Neural progenitor cell (in vitro differentiated cells): ENCODE data around the gene SARDH. TPM values are rescaled to one million over a fixed set of nuclear protein-coding genes. Genes with fewer than 3 reads are reported as not detected.
A peak's percentile ranks its signal among the peaks of the same experiment; 100 is the strongest.

Experiments
- DNase-seq: peaks from one replicate; pipeline ENCODE4 v3.0.0-alpha.2; 2016; ENCODE audit warnings: low spot score
- H2AFZ ChIP-seq: fragments of 200-600 bp; sonication (generic); replicated peaks from 2 replicates; pipeline ENCODE4 v1.6.1; 2016; ENCODE audit warnings: antibody characterized with exemption
- H3F3A ChIP-seq: fragments of 200-600 bp; sonication (generic); 2 replicates; pipeline ENCODE4 v1.6.1; 2016; ENCODE audit warnings: antibody characterized with exemption, low read depth
- H3K27ac ChIP-seq: fragments of 200-600 bp; sonication (generic); 2 replicates; pipeline ENCODE4 v1.5.1; 2016; ENCODE audit warnings: mild to moderate bottlenecking
- H3K27me3 ChIP-seq: fragments of 200-600 bp; sonication (generic); 2 replicates; pipeline ENCODE4 v1.6.1; 2016; ENCODE audit warnings: mild to moderate bottlenecking, moderate library complexity
- H3K36me3 ChIP-seq: fragments of 200-600 bp; sonication (generic); 2 replicates; pipeline ENCODE4 v1.5.1; 2016
- H3K4me1 ChIP-seq: fragments of 200-600 bp; sonication (generic); 2 replicates; pipeline ENCODE4 v1.6.1; 2016; ENCODE audit warnings: mixed run types
- H3K4me2 ChIP-seq: fragments of 200-600 bp; sonication (generic); 2 replicates; pipeline ENCODE4 v1.6.1; 2016
- H3K4me3 ChIP-seq: fragments of 200-600 bp; sonication (generic); 2 replicates; pipeline ENCODE4 v1.5.1; 2016
- H3K79me2 ChIP-seq: fragments of 200-600 bp; sonication (generic); 2 replicates; pipeline ENCODE4 v1.6.1; 2016; ENCODE audit warnings: low read depth
- H3K9ac ChIP-seq: fragments of 200-600 bp; sonication (generic); 2 replicates; pipeline ENCODE4 v1.6.1; 2016
- H3K9me3 ChIP-seq: fragments of 200-600 bp; sonication (generic); 2 replicates; pipeline ENCODE4 v1.5.1; 2016; ENCODE audit warnings: low read depth
- H4K20me1 ChIP-seq: fragments of 200-600 bp; sonication (generic); 2 replicates; pipeline ENCODE4 v1.6.1; 2016; ENCODE audit warnings: low read depth
- H3K27ac Mint-ChIP-seq: 3 replicates; pipeline ENCODE4 v1.8.0; 2021; ENCODE audit warnings: mixed read lengths
- H3K27me3 Mint-ChIP-seq: 2 replicates; pipeline ENCODE4 v1.8.0; 2022; ENCODE audit warnings: low read depth, mild to moderate bottlenecking, inconsistent platforms, moderate library complexity, mixed read lengths; ENCODE audit not compliant: insufficient read depth
- H3K36me3 Mint-ChIP-seq: 3 replicates; pipeline ENCODE4 v1.8.0; 2021; ENCODE audit warnings: mixed read lengths
- H3K4me1 Mint-ChIP-seq: 3 replicates; pipeline ENCODE4 v1.8.0; 2021; ENCODE audit warnings: mixed read lengths
- H3K4me3 Mint-ChIP-seq: 3 replicates; pipeline ENCODE4 v1.8.0; 2021; ENCODE audit warnings: mild to moderate bottlenecking, moderate library complexity, mixed read lengths
- H3K9me3 Mint-ChIP-seq: 3 replicates; pipeline ENCODE4 v1.8.0; 2020; ENCODE audit warnings: mixed read lengths
- CTCF ChIP-seq: fragments of 200-600 bp; sonication (generic); IDR thresholded peaks from 2 replicates; pipeline ENCODE4 v1.5.1; 2017; ENCODE audit warnings: antibody characterized with exemption, mild to moderate bottlenecking
- EZH2 ChIP-seq: fragments of 200-600 bp; sonication (generic); IDR thresholded peaks from 2 replicates; pipeline ENCODE4 v1.6.1; 2017; ENCODE audit warnings: antibody characterized with exemption, mild to moderate bottlenecking, moderate library complexity
- EZH2phosphoT487 ChIP-seq: fragments of 200-600 bp; sonication (generic); IDR thresholded peaks from 2 replicates; pipeline ENCODE4 v1.6.1; 2017; ENCODE audit warnings: antibody characterized with exemption
- total RNA-seq: library from RNA; depleted of rRNA; stranded (reverse); fragments of >200 nt; gene quantifications from 2 replicates; pipeline ENCODE4 v1.2.3, GENCODE V29; 2015; ENCODE audit warnings: low replicate concordance

Gene SARDH
- total RNA-seq, 1 donor from 2014 or later, result 3.9 TPM

- Histone ChIP-seq H3K27me3 (no peaks in the 10 kb centered on the region), H2AFZ (no peak overlapping the region), H3K4me3 (no peak overlapping the region), H3K9ac (no peak overlapping the region), H3K36me3 (no peaks in the 10 kb centered on the region), H3F3A (no peaks in the 10 kb centered on the region), H3K9me3 (no peaks in the 10 kb centered on the region), H3K27ac (no peak overlapping the region), H3K4me1 (no peaks in the 10 kb centered on the region), H4K20me1 (no peaks in the 10 kb centered on the region), H3K79me2 (no peaks in the 10 kb centered on the region), H3K4me2 (no peak overlapping the region)
- TF ChIP-seq CTCF (no peak), EZH2phosphoT487 (no peak), EZH2 (no peak)
- Mint-ChIP-seq H3K27me3 (no peaks in the 10 kb centered on the region), H3K4me1 (peaks cover 11% of the 10 kb centered on the region), H3K9me3 (no peaks in the 10 kb centered on the region), H3K36me3 (no peaks in the 10 kb centered on the region), H3K27ac (no peak overlapping the region), H3K4me3 (no peak overlapping the region)
- peak; percentile 39 for DNase-seq
Measured at GRCh38 chr9:133673258-133673655, 64.9 kb downstream of the SARDH start.

- Mint-ChIP-seq H3K9me3 (no peaks in the 10 kb centered on the region), H3K4me1 (peaks cover 10% of the 10 kb centered on the region), H3K36me3 (no peaks in the 10 kb centered on the region), H3K4me3 (no peak overlapping the region), H3K27ac (no peak overlapping the region), H3K27me3 (no peaks in the 10 kb centered on the region)
- Histone ChIP-seq H3K27ac (no peak overlapping the region), H2AFZ (no peak overlapping the region), H3K4me3 (no peak overlapping the region), H4K20me1 (no peaks in the 10 kb centered on the region), H3K27me3 (no peaks in the 10 kb centered on the region), H3K4me2 (no peak overlapping the region), H3K36me3 (no peaks in the 10 kb centered on the region), H3K79me2 (no peaks in the 10 kb centered on the region), H3K9ac (no peak overlapping the region), H3K9me3 (no peaks in the 10 kb centered on the region), H3F3A (no peaks in the 10 kb centered on the region), H3K4me1 (no peaks in the 10 kb centered on the region)
- TF ChIP-seq EZH2phosphoT487, result no peak
- TF ChIP-seq EZH2, result no peak
- no peak for TF ChIP-seq CTCF
- no peak for DNase-seq
Measured at GRCh38 chr9:133672503-133673257, 65.5 kb downstream of the SARDH start.

- H3F3A ChIP-seq, result no peaks in the 10 kb centered on the region
- no peaks in the 10 kb centered on the region for H3K27me3 ChIP-seq
- H3K4me2 ChIP-seq, result no peak overlapping the region
- no peaks in the 10 kb centered on the region for H4K20me1 ChIP-seq
- H3K27ac ChIP-seq, result no peak overlapping the region
- Mint-ChIP-seq H3K36me3 (no peaks in the 10 kb centered on the region), H3K27ac (no peak overlapping the region), H3K9me3 (no peaks in the 10 kb centered on the region), H3K4me3 (no peak overlapping the region), H3K4me1 (peaks cover 14% of the 10 kb centered on the region), H3K27me3 (peaks cover 3% of the 10 kb centered on the region)
- H2AFZ ChIP-seq, result no peak overlapping the region
- no peaks in the 10 kb centered on the region for H3K36me3 ChIP-seq
- no peak for DNase-seq
- no peaks in the 10 kb centered on the region for H3K9me3 ChIP-seq
- TF ChIP-seq CTCF (no peak), EZH2 (no peak), EZH2phosphoT487 (no peak)
- no peaks in the 10 kb centered on the region for H3K4me1 ChIP-seq
- H3K9ac ChIP-seq, result no peak overlapping the region
- H3K4me3 ChIP-seq, result no peak overlapping the region
- H3K79me2 ChIP-seq, result no peaks in the 10 kb centered on the region
Measured at GRCh38 chr9:133671371-133671770, 66.8 kb downstream of the SARDH start.
